ENCODE results near the gene IL10RB. TPM values are rescaled to one million over a fixed set of nuclear protein-coding genes. Genes with fewer than 3 reads are reported as not detected.

Gene IL10RB
- total RNA-seq, 1 donor from 2014 or later, result 19.2 TPM

DNA sequence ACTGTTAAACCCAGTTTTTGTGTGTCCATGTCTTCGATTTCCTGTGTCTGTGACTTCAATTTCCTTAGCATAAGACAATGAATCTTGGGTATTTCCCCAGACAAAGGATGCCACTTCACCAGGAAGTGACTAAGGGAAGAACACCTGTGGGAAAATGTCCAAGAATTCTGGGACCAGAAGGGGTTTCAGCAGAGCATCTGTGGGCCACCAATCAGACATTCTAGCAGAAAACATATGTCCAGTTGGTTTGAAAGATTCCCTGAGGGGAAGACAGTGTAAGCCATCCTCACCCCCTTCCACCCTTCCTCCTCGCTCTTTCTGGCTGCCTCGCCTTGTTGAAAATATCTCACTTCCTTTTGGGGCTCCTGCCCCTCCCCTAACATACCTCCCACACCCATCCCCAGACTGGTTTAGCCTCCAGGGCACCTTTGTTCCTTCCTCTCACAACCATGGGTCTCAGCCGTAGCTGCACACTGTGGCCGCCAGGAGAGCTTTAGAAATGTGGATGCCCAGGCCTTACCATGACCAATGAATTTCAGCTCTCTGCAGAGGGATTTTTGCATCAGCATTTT is 33.1 kb downstream of the IL10RB start:
- TF ChIP-seq, protein P1, sequence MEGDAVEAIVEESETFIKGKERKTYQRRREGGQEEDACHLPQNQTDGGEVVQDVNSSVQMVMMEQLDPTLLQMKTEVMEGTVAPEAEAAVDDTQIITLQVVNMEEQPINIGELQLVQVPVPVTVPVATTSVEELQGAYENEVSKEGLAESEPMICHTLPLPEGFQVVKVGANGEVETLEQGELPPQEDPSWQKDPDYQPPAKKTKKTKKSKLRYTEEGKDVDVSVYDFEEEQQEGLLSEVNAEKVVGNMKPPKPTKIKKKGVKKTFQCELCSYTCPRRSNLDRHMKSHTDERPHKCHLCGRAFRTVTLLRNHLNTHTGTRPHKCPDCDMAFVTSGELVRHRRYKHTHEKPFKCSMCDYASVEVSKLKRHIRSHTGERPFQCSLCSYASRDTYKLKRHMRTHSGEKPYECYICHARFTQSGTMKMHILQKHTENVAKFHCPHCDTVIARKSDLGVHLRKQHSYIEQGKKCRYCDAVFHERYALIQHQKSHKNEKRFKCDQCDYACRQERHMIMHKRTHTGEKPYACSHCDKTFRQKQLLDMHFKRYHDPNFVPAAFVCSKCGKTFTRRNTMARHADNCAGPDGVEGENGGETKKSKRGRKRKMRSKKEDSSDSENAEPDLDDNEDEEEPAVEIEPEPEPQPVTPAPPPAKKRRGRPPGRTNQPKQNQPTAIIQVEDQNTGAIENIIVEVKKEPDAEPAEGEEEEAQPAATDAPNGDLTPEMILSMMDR (IDR thresholded peaks at IDR 0.05; ENCODE audit: unreplicated experiment), result no peak
- Mint-ChIP-seq H3K4me3 (no peak overlapping the region), H3K9me3 (no peaks in the 10 kb centered on the region), H3K27ac (peak overlapping the region; percentile 68), H3K36me3 (peaks cover 12% of the 10 kb centered on the region), H3K27me3 (ENCODE audit: low read depth) (no peaks in the 10 kb centered on the region), H3K4me1 (peaks cover 28% of the 10 kb centered on the region)
- no peak for DNase-seq (ENCODE audit: low spot score in 2 of 2, unreplicated experiment in 2 of 2)

DNA sequence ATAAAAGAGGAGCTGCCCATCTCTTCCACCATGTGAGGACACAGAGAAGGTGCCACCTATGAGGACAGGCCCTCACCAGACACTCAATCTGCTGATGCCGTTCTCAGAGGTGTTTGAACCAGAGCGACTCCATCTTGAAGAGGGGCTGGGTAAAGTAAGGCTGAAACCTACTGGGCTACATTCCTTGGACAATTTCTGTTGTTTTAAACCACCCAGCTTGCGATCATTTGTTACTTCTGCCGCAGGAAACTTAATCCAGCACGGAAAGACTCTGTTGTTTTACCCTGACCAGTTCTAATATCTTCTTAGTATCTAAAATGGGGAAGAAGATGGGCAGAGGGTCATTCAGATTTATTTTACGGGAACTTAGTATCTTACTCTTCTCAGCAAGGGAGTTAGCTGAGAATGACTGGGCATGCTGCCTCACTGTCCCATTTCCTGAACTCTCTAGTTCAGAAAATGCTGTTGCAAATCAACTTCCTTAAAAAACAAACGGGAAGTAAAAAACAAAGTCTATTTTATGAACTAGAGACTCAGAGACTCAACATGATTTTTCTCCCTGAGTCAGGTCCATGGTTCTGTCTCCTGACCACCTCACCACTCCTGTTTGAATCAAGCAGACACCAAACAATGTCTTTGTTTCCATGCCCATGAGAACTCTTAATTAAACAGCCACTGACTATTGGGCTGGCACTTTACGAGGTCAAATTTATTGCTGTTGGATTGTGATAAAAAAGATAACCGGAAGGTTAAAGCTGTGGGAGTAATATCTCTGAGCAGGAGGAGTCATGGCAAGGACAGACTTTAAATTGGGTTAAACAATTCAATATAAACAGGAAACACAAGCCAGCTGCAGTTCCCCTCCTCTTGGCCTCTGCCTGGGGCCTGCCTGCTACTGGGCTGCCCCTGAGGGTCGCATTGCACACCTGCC is 34.8 kb downstream of the IL10RB start:
- TF ChIP-seq, protein P1 (IDR thresholded peaks at IDR 0.05; ENCODE audit: unreplicated experiment), result no peak
- Mint-ChIP-seq H3K9me3 (no peaks in the 10 kb centered on the region), H3K27me3 (ENCODE audit: low read depth) (no peaks in the 10 kb centered on the region), H3K36me3 (peaks cover 7% of the 10 kb centered on the region), H3K4me1 (peaks cover 28% of the 10 kb centered on the region), H3K27ac (peak overlapping the region; percentile 86), H3K4me3 (no peak overlapping the region)
- DNase-seq (ENCODE audit: low spot score in 2 of 2, unreplicated experiment in 2 of 2), result no peak

DNA sequence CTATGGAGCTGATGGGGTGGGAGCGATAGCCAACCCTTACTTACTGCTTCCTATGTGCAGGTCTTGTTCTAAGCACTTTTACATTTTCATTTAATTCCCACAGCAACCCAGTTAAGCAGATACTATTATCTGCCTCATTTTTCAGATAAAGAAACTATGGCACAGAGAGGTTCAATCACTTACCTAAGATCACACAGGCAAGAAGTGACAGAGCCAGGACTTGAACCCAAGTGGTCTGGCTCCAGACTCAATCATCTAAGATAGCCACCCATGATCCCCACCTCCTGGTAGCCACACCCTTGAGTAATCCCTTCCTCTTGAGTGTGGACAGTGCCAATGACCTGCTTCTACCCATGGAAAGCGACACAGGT is 35.5 kb downstream of the IL10RB start:
- H3K36me3 Mint-ChIP-seq, result peaks cover 7% of the 10 kb centered on the region
- peak overlapping the region; percentile 86 for H3K27ac Mint-ChIP-seq
- TF ChIP-seq, protein P1 (IDR thresholded peaks at IDR 0.05; ENCODE audit: unreplicated experiment), result no peak

DNA sequence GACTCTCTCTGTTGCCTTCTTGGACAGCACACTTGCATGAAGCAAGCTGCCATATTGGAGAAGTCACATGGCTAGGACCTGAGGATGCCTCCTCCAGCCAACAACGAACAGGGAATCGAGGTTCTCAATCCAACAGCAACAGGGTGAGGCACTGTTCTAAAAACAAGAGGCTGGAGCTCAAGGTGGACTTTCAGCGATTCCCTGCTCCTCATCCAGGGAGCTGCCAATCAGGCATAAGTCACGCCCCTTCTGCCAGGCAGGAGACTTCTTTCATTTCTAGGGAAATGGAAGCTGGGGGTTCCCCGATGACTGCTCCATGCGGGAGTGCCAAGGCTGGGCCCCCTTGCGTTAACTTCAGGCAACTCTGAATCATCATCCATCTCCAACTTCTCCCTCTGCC is 35.9 kb downstream of the IL10RB start:
- no peak overlapping the region for H3K4me3 Mint-ChIP-seq
- no peaks in the 10 kb centered on the region for H3K9me3 Mint-ChIP-seq
- peaks cover 28% of the 10 kb centered on the region for H3K4me1 Mint-ChIP-seq
- H3K27ac Mint-ChIP-seq, result no peak overlapping the region
- H3K27me3 Mint-ChIP-seq (ENCODE audit: low read depth), result no peaks in the 10 kb centered on the region
- peaks cover 6% of the 10 kb centered on the region for H3K36me3 Mint-ChIP-seq
- no peak for DNase-seq (ENCODE audit: low spot score in 2 of 2, unreplicated experiment in 2 of 2)
- TF ChIP-seq, protein P1 (IDR thresholded peaks at IDR 0.05; ENCODE audit: unreplicated experiment), result no peak

More for the DNA sequence above, 35.5 kb downstream of the IL10RB start:
- DNase-seq (ENCODE audit: low spot score in 2 of 2, unreplicated experiment in 2 of 2), result no peak
- Mint-ChIP-seq H3K4me3 (no peak overlapping the region), H3K9me3 (no peaks in the 10 kb centered on the region), H3K4me1 (peaks cover 28% of the 10 kb centered on the region), H3K27me3 (ENCODE audit: low read depth) (no peaks in the 10 kb centered on the region)

DNA sequence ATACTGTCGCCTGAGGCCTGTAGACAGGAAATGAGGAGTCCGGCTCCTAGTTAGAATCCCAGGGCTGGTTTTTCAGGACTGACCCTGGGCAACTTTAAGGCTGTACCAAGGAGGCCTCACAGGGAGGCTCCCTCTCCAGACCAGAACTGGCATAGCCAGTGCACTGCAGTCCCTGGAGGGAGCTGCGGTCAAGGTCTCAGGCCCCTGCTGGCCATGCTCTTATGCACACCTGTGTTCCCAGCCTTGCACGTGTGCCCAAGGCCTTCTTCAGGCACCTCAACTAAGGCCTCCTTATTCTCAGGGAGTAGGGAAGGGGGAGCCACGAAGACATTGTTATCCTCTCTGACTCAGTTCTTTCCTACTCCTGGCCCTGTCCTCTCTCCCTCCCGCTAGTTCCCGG is 36.6 kb downstream of the IL10RB start:
- no peaks in the 10 kb centered on the region for H3K27me3 Mint-ChIP-seq (ENCODE audit: low read depth)
- no peak for DNase-seq (ENCODE audit: low spot score in 2 of 2, unreplicated experiment in 2 of 2)
- no peaks in the 10 kb centered on the region for H3K9me3 Mint-ChIP-seq
- H3K4me3 Mint-ChIP-seq, result no peak overlapping the region
- peaks cover 28% of the 10 kb centered on the region for H3K4me1 Mint-ChIP-seq
- no peak overlapping the region for H3K27ac Mint-ChIP-seq
- H3K36me3 Mint-ChIP-seq, result peaks cover 4% of the 10 kb centered on the region
- TF ChIP-seq, protein P1 (IDR thresholded peaks at IDR 0.05; ENCODE audit: unreplicated experiment), result no peak

Measured in mesothelial cell of epicardium (in vitro differentiated cells).